GM19238 (cell line): ENCODE measurements around the gene ACER1.
A peak's percentile ranks its signal among the peaks of the same experiment; 100 is the strongest.
"Not testable (repeated sequence)": the region's sequence is repeated elsewhere in the genome, so short reads cannot be mapped to it uniquely, and the experiment has no call there.

Source experiments
- DNase-seq: peaks from one replicate; pipeline ENCODE4 v3.0.0; 2011; ENCODE audit warnings: low spot score; ENCODE audit not compliant: insufficient read length

Gene ACER1

DNA sequence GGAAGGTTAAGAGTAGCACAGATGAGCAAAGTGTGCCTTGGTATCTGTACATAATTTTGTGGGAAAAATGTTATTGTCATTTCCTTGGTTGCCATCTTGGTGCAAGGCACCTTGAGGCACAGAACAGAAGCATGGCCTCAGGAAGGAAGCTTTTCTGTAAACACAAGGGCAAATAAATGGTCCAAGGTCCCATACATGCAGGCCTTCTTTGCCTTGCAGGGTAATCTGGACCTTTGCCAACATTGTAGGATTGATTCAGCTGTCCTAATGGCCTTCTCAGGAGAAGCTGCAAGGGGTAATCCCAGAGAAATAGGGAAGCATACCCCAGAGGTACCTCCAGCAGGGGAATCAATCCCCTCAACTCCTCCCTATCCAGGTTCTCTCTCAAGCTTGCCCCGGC lies 44.7 kb downstream of the ACER1 start:
- DNase-seq: no peak

DNA sequence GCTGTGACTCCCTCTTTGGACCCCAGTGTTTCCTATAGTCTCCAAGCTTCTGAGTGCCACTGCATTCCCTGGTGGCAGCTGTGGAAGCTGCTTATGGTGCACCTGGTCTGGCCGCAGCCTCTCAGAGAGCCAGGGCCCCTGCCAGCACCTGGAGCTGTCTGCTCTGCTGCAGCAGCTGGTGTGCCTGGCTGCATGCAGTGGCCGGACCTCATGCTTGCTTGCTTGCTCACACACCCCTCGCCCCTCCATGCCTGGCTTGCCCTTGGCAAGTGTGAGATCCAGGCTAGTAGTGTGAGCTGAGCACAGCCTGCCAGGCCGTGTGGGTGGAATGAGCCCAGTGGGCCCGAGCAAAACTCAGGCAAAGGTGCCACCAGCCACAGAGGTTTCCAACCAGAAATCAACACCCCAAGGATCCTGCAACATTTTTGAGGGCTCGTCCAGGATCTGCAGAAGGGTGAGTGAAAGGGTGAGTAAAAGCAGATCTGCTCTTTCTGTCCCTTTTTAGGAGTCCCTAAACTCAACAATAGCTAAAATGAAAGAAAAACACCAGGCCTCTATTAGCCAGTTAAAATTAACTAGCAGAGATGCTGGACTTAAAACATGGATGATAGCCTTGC lies 46.0 kb downstream of the ACER1 start:
- DNase-seq: no peak

- no peak for DNase-seq
These were observed 46.7 kb downstream of the ACER1 start for GRCh38 chr19:6286676-6287075.

GRCh38 chr19:6282393-6282792 lies 51.0 kb downstream of the ACER1 start:
- not testable (repeated sequence) for DNase-seq

DNA sequence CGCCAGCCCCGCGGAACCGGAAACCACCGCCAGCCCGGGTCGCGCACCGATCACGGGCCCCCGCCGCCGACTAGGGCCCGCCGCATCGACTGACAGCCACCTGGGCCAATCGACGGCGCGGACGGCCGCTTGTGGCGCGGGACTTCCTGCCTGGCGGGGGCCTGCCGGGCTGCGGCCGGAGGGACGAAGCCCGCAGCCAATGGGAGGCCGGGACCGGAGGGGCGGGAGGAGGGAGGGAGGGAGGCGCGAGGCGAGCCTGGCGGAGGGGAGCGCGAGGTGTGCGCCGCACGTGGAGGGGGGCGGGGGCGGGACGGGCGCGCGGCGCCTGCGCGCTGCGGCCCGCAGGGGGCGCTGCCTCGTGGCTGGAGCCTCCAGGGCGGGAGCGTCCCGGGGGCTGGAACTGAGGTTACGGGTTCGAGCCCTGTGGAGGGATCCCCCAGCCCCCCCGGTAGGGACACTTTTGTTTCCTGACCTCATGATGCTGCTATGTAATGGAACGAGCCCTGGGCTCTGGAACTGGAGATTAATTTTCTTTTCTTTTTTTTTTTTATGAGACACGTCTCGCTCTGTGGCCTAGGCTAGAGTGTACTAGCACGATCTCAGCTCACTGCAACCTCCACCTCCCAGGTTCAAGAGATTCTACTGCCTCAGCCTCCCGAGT lies 53.4 kb downstream of the ACER1 start, which contains the start of gene MLLT1:
MLLT1 (minus strand) TSS at position 45 of the 661 bp plus-strand sequence. CDS start 191 bp downstream, outside the sequence.
- DNase-seq: peak; percentile 100

GRCh38 chr19:6279620-6279930 lies 53.8 kb downstream of the ACER1 start:
- DNase-seq: no peak

DNA sequence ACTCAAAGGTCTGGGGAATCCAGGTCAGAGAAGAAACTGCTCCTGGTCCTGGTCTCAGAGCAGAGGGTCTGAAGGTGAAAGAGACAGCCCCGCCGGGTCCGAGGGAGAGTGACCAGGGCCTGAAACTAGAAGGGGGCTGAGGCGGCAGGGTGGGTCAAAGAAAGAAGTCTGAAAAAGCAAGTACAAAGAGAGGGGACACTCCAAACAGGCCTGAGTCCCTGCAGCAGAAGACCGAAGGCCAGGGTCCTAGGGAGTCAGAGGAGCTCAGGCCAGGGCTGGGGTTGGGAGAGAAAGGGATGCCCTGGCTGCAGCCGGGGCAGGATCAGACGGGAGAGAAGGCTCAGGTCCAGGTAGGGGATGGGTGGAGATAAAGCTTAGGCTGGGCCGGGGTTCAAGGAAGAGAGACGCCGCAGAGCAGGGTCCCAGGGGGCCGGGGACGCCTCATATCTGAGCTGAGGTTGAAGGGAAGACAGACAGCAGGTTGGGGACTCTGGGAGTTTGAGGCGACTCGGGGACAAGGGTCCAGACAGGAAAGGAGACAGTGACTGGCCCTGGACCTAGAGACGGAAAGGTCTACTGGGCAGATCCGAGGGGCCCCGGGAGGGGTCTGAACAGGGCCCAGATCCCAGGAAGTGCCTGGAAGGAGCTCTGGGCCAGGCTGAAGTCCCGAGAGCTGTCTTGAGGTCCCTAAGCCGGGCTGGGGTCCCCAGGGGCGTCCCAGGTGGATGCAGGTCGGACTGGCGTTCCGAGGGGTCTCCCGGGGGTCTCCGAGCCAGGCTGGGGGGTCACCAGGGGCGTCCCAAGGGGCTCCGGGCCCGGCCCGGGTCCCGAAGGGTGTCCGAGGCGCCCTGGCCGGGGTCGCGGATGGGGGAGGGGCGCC lies 54.4 kb downstream of the ACER1 start:
- no peak for DNase-seq

DNA sequence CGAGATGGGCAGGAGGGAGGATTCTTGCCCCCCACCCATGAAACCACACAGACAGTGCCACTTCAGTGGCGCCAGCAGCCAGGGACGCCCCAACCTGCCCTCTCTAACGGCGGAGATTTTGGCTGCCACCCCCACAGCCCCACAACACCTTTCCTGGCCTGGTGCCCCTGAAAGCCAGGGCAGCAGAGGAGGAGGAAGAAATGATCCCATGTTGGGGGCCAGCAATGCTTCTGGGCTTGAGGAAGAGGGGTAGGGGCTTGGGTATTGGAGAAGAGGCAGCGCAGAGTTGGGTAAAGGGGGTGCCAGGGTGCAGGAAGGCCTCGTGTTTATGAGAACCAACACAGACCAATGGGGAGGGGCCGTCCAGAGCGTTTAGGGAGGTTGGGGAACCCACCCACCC lies 55.4 kb downstream of the ACER1 start:
- DNase-seq: no peak

DNA sequence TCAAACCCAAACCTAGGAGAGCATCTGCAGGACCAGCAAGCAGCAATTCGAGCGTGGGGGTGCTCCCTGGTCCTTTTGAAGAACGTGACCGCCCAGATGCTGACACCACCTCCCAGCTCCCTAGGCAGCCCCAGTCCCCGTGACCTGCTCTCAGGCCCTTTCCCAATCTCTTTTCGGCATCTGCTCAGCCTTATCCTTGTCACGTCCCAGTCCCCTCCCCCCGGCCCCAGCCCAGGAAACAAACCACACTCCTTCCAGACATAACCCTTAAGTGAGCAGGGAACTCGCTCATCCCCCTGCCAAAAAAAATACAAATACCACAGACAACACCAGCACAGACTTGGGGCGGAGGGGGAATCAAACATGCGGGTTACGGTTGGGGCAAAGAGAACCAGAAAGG lies 57.0 kb downstream of the ACER1 start:
- no peak for DNase-seq

DNA sequence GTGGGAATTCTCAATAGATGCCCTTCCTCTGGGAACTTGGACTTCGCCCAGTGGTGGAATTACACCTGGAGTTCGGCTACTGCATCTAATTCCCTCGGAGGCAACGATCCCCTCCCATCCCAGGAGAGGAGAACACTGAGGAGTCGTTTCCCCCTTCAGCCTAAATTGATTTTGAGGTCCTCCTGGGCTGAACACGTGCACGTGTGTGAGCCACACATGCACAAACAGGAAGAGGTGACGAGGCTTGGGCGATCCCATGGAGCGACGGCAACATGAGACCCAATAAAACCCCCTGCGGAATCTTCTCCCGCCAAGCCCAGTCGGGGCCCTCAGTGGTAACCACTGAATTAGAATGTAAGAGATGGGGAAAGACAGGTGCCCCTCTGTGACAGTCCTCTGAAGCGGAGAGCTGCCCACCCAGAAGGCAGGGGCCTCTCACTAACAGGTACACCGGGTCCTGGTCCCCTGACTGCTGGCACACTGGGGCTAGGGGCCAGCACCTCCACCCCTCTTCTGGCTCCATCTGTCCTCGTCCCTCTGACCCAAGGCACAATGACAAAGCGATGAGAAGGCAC lies 58.2 kb downstream of the ACER1 start:
- no peak for DNase-seq

GRCh38 chr19:6274756-6275155 lies 58.7 kb downstream of the ACER1 start:
- DNase-seq: no peak

DNA sequence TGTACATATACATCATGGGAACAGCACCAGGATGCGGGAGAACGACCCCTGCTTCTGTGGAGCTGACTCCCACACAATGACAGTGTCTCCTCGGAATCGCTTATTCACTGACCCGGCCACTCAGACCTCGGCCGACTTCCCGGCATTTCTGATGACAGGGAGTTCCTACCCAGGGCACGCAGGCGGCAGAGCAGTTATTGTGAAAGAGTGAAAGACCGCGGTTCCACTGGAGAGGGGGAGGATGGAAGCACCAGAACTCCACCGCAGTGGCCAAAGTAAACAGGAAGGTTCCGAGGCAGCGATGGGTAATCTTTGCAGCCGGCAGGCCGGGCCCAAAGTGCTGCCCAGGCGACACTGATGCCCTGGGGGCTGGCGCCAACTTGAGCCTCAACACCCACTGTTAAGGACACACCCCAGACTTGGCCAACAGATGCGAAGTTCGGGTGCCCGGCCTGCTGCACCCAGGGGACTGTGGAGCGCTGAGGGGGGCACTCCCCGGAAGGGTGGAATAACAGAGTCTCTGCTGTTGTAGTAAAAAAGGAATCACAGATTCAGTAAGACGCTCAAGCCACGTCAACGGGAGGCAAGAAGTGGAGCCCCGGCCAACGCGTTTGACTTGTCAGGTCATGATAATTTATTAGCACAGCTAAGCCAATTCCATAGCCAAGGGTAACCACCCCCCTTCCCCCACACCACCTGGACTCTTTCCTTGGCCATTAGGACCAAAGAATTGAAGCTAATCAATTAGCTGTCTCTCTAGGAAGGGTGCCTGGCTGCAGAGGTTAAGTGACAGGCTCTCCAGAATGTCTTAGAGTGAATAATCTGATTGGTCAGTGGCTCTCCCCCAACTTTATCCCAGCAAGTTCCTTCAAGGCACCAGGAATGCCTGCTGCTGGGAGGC lies 59.5 kb downstream of the ACER1 start:
- DNase-seq: no peak

- no peak for DNase-seq
These were observed 60.4 kb downstream of the ACER1 start for GRCh38 chr19:6272913-6273600.

DNA sequence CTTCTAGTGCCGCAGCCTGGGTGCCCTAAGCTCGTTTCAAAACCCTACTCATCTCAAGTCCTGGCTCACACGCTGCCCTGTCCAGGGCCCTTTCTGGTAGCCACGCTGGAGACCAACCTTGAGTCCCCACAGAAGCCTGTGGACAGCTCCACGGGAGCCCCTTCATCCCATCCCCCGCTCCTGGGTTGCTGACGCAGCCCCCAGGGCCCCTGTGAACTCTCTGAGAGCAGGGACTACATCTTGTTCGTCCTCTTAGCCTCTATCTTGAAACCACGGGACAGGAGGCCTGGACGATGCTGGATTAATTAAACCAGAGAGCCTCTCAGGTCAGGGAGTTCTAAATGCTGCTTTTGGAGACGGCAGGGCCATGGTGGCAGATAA lies 61.0 kb downstream of the ACER1 start:
- DNase-seq: no peak

GRCh38 chr19:6271721-6272410 lies 61.5 kb downstream of the ACER1 start:
- DNase-seq: no peak

DNA sequence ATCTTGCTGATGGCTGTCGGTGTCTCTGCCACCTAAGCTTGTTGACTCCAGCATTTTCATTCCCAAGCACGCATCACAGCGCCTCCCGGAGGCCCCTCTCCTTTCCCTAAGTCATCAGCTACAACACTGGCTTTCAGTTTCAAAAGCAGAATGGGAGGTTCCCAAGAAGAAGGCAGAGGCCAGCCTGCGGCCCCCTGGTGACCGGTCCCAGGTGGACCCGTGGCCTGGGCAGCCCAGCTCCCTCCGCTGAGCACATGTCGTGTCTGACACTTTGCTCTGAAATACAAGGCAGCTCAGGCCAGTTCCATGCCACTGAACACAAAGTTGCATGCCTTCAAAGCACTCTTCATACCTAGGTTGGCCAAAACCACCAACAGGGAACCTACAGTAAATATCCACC lies 62.2 kb downstream of the ACER1 start:
- no peak for DNase-seq

GRCh38 chr19:6270822-6271221 lies 62.6 kb downstream of the ACER1 start:
- no peak for DNase-seq

- DNase-seq: no peak
These were observed 63.2 kb downstream of the ACER1 start for GRCh38 chr19:6270076-6270745.

DNA sequence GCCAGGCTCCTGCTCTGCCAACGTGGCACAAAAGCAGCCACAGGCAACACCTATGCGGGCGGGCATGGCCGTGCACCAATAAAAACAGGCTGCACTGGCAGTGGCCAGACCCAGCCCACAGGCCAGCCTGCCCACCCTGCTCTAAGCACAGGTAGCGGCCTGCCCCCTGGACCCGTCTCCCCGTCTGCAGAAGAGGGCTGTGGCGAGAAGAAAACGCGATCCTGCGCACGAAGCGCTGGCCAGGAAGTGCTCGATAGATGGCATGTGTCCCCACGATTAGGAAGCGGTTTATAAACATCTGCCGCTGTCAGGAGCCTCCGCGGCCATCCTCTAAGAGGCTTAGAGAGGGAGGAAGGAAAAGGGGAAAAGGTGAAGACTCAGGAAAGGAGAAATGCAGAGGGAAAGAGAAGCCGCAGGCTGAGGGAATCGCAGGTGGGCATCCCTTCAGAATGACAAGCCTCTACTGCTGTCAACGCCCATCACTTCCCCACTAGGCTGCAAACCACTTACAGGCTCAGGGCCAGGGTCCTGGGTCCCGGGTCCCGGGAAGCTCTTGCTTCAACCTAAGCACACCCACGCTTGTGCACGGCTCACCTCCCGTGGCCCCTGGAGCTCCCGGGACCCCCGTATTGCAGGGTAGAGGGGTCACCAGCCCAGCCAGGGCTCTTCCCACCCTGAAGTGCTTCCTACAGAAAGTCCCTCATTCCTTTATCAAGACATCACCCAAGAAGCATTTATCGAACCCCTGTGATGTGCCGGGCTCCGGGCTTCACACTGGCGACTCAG lies 64.1 kb downstream of the ACER1 start:
- no peak for DNase-seq
